NCI-H524 (cell line): ENCODE measurements around the gene ASF1B.

ENCODE experiments used
- DNase-seq, 2 experiments: peaks; one replicate each; lab custom pipeline; 2025; lab: John Stamatoyannopoulos, UW

The ASF1B gene

DNA sequence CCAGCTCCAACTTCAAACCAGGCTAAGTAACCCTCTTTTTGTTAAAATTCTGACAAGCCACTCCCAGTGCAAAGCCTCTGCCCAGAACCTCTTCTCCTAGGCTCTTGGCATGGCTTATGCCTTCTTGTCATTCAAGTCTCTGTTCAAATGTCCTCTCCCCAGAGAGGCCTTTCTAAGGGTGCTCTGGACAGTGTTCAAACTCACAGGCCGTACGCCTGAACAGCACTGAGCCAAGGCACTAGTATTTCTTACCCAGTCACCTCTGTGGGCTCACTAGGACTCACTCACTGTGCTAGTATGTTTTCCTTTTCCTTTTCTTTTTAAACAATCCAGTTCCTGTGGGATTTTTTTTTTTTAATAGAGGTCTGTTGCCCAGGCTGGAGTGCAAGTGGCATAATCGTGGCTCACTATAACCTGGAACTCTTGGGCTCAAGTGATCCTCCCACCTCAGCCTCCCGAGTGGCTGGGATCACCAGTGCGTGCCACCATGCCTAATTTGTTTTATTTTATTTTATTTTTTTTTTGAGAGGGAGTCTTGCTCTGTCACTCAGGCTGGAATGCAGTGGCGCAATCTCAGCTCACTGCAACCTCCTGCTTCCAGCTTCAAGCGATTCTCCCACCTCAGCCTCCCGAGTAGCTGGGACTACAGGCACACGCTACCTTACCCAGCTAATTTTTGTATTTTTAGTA, 2.3 kb upstream of the ASF1B start:
- DNase-seq, result no peak

DNA sequence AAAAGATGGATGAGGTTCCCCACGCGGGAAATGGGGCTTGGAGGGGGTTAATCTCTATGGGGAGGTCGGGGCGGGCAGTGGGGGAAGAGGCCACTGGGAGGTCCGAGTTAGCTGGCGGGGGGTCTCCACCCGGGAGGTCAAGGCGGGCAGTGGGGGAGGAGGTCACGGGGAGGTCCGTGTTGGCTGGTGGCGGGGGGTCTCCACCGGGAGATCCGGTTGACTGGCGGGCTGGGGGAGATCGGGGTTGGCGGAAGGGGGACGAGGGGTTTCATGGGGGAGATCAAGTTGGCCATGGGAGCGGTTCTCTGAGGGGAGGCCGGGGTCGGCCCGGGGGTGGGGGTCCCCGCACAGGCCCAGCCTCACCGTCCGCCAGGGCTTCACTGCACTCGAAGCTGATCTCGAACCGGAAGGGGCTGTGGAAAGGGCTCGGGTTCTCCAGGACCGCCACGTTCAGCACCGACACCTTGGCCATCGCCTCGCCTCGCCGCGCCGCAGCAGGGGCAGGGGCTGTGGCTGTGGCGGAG, 342 bp downstream of the ASF1B start:
- no peak for DNase-seq

DNA sequence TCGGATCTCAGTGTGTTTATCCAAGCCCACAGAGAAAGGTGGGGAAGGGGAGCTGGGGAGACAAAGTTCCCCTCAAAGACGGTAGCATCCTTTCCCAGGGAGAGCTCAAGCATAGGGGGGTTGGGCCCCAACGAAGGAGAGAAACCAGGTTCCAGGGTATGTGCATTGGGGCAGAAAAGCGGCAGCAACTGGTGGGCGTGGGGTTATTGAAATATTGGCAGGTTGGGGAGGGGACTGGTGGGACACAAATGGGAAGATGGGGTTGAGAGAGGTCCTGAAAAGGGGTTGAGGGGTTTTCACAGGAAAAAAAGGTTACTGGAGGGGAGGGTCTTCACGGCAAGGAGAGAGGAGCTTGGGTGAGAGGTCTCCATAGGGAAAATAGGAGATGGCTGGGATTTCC, 1.0 kb downstream of the ASF1B start:
- no peak for DNase-seq

DNA sequence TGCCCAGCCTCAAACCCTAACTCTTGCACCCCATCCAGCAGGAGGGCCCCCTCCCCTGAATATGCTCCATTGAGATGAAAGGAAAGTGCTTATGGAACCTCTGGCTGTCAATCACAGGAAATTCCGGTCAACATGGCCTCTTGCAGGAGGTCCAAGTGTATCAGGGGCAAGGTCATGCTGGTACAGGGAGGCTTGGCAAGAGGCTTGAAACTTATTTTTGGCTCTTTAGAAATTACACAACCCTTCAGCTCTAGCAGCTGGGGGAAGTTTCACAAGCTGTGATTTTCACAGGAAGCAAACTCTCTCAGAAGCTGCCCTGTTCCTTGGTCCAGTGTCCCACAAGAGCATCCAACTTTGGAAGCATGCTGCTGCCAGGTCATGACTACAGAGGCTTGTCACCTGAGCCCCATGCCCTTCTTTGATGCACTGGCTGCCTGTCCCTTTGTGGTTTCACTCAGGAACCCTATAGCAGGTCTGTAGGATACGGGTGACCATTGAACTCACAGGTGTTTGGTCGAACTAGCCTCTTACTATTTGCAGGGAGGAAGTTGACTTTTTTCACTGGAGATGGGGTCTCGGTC, 8.4 kb downstream of the ASF1B start:
- no peak for DNase-seq

DNA sequence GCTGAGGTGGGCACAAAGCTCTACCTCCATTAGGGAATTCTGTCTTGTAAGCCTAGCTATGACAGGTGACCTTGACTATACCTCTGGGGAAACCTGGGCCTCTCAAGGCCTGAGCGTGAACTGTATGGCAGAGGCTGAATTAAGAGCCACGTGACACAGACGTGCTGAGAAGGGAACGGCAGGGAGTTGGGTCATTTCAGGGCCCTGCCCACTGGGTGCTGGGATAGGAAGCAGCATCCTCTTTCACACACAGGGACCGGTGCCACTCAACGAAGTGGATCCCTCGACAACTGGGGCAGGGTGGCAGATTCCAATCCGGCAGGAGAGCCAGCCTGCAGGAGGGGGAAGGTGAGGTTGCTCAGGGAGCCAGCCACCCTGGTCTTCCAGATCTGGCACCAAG, 9.2 kb downstream of the ASF1B start:
- no peak for DNase-seq

DNA sequence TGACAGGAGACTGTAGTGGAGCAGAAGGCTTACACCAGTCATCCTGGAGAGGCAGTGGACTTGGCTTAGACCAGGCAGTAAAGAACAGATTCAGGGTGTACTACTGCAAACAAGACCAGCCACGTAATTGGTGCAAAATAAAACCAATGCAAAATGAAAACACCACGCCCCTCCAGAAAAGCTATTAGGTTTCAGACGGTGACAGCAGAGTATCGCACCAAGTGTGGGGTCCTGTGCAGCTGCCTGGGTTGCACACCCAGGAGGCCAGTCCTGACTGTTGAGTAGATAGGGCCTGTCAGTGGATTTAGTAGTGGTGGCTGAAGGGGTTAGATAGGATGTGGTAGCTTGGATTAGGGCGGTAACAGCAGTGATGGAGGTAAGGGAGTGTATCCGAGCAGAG, 13.5 kb downstream of the ASF1B start:
- no peak for DNase-seq

DNA sequence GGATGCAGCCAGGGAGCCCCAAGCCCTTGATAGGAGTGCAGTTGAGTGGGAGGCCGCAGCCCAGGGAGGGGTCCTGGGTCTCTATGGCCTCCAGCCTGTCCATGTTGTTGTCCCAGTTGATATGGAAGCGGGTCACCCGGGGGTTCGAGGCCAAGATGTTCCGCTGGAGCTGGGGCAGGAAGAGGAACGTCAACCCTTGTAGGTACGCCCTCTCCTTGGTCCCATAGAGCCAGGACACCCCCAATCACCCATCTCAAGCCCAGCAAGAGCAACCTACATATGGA, 15.9 kb downstream of the ASF1B start:
- DNase-seq, result no peak

DNA sequence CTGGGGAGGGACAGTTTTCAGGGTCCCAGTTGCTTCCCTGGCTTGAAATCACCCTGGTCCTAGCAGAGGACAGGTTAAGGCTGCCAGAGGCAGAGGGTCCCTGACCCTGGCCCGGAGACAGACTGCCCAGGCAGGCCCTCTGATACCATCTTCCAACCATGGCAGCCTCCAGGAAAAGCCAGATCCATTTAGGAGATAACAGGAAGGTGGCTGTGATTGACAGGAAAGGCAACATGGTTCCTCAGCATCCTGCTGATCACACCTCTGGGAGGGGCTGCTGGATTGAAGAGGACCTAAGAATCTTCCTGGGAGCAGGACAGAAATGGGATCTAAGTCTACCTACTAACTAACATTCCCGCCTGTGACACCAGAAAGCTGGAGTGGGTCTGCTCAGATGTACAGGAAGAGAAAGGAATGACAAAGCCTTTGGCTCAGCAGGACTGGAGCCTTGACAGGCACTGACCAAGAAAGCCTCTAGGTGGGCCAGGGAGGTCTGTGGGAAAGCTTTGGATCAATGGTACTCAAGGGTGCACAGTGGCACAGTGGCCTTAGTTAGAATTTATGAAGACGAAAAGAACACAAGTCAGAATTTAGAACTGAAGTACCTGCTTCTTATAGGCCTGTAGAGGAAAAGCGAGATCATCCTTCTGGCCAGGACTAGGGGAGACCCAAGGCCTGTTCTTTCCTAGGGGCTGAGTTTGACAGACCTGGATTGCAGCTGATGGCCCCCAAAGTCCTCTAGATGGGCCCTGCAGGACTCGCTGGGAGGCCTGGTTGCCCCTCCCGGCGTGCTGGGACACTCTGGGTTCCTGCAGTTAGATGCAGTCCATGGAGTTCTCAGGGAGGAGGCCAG, 16.5 kb downstream of the ASF1B start:
- DNase-seq, result no peak

DNA sequence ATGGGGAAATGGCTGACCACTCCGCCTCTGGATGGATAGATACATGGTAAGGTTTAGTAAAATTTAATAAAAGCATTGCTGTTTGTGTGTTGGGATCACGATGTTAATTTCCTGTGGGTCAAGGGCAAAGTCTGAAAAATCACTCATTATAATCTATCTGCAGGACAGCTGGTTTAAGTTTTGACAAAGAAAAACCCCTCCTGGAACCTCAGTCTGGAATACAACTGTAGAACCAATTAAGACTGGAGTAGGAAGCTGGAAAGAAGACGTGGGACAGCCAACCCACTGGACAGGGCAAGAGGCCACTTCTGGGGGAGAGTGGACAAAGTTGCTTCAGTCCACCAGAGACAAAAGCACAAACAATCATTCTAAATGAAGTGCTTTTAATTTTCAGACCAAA, 17.2 kb downstream of the ASF1B start:
- no peak for DNase-seq

DNA sequence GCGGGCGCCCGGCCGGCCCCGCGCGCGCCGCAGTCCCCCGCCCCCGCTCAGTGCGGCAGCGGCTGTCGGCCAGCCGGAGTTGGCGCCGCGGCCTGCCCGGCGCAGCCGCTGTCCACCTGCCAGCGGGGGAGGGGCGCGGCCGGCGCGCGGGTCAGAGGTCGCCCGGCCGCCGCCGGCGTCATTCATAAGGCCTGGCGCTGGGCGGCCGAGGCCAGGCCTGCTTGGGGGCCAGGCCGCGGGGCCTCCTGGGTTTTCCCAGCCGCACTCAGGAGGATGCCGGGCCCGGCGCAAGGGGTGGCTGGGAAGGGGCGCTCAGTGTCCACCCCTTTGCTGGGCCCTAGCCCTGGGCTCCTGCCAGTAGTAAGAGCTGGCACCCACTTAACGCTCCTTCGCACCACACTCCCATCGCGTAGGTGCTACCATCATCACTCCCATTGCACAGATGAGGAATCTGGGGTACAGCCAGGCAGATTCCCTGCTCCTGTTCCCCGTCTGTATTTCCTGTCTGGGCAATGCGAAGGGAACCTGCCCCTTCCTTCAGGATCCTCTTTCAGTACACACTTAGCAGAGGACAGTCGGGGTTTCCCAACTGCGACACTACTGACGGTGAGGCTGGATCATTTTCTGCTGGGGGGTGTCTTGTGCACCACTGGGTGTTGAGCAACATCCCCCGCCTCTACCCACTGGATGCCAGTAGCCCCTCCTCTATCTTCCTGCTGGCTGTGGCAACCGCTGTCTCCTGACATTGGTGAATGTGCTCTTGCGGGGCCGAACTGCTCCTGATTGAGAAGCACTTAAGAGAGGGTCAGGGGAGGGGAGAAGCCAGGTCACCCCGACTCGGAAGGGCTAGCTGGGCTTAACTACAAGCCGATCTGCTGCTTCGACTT, 18.0 kb downstream of the ASF1B start:
- peak in 1 of 2 experiments; percentile 25 for DNase-seq

DNA sequence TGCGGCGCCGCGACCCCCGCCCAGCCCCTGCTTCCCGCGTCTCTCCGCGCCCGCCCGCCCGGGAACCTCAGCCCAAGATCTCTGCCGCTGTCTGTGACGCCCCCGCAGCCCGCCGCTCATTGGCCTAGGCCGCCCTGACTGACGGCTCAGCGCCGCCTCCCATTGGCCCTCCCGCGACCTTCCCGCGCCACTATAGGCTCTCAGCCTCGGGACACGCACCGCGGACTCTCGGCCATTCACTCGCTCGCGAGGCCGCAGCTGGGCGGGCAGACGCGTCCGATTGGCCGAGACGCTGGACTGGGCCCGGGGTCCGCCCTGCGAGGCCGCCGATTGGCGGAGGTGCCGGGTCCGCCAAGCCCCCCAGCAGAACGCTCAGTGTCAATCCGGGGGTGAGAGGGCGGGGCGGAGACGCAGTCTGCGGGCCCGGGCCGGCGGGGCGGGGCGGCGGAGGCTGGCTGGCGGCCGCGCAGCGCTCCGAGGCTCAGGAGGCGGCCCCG, 18.7 kb downstream of the ASF1B start, which contains the start of gene PRKACA:
TSS of gene PRKACA (minus strand) at position 95 of the 497 bp plus-strand sequence. CDS start 215 bp downstream, outside the sequence.
- DNase-seq, result peak; percentile 97 to 99

DNA sequence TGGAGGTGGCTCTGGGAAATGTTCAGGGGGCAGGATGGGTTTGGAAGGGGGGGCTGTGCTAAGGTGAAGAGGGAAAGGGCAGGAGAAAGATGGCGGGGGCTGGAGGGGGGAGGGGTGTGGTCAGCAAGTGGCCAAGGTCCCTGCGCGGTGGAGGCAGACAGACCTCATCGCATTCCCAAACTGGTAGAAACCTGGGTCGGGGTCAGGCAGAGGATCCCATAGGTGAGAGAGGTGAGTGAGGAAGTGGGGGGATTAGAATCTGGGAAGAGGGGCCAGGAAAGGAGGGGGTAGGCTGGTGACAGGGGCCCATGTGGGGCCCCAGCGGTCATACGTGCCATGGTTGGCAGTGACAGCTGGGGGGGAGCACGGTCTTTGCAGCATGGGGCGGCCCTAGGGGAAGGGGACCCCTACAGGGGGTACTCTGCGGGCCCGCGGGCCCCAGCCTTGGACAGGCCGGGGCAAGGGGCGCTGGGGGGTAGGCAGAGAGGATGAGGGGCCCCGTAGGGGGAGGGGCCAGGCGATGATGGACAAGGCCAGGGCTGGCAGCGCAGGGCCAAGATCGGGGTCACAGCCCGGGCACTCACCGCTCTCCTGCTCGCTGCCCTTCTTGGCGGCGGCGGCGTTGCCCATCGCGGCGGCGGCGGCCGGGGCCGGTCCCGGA, 19.3 kb downstream of the ASF1B start:
- DNase-seq, result peak in 1 of 2 experiments; percentile 31

DNA sequence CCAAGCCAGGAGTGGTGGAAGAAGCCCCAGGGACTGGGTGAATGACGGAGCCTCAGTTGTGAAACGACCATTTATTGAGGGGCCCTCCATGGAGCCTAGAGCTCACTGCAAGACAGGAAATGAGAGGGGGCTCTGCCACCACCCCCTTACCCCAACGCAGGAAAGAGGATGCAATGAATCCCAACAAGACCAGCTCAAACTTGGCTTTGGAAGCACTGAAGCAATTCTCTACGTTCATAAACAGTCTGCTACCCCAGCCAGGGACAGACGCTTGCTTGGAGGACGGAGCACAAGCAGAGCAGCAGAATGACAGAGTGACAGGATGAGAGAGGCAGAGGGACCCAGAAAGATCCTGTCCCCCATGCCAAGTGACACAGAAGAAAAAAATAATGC, 19.9 kb downstream of the ASF1B start:
- DNase-seq, result no peak

DNA sequence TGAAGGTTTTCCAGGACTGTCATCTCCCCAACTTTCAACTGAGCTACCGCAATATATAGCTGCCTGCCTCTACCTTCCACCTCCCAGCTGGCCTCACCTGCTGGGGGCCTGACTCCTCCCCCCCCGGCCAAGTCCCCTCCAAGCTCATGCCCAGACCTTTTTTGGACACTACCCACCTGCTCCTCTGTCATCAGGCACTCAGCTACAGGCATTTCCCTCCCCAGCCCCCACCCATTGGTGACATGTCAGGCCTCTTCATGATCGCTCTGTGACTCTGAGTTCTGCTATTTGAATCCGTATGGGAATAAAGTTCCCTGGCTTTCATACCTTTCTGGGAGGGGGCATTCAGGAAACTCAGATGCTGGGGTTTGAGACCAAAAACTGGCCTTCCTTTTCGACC, 20.6 kb downstream of the ASF1B start:
- DNase-seq, result no peak

DNA sequence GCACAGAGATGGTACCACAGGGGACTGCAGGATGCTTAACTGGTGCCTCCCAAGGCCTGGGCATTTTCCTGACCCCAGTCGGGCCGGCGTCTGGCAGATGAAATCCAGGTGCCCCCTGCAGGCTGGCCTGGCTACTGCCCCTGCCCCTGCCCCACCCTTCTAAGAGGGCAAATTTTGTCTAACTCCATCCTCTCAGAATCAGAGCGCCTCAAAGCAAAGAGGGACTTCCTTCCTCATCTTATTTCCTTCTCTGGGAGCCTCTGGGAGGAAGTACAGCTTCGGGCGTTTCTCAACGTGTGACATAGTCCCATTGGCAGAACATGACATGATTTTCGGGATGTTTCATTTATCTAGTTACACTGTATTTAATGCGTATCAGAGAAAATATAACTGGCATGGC, 21.5 kb downstream of the ASF1B start:
- DNase-seq, result no peak

DNA sequence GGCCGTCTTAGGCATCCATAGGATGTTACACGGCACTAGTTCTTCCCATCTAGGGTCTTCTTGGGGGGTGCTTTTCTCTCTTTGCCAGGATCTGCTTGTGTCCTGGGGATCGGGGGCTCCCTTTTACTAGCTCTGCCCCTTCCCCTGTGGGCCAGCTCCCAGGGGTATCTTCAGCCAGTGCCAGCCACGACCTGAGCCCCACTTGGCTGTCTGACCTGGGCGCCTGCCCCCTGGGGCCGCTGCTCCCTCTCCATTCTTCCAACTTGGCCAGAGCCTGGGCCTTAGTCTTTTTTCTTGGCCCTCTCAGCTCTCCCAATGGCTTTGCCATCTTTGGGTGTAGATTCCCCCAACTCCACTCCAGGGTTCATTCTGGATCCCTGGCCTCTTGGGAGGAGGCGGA, 21.9 kb downstream of the ASF1B start:
- no peak for DNase-seq

DNA sequence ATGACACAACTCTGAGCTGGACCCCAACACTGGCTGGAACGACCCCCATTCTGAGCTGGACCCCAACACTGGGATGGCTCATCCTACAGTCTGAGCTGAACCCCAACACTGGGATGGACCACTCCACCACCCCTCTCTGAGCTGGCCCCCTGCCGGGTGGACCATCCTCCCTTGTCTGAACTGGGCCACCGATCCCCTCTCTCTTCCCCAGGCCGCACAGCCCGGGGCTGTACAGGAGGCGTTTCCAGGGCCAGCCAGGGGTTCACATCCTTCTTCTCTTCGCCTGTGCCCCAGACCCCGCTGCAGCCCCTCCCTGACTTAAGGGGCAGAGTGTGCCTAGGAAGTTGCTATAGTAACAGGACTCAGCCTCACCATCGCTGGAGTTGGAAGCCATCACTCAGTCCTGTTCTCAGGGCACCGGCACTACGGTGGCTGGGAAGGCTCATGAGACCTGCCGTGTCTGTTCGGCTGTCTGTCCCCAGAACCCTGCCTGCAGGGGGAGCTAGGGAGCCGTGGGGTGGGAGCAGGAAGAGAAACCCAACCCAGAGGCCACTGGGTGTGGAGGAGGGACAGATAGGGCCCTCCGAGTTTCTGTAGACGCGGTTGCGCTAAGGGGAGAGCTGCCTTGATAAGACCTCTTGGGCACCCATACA, 22.5 kb downstream of the ASF1B start:
- DNase-seq, result no peak

DNA sequence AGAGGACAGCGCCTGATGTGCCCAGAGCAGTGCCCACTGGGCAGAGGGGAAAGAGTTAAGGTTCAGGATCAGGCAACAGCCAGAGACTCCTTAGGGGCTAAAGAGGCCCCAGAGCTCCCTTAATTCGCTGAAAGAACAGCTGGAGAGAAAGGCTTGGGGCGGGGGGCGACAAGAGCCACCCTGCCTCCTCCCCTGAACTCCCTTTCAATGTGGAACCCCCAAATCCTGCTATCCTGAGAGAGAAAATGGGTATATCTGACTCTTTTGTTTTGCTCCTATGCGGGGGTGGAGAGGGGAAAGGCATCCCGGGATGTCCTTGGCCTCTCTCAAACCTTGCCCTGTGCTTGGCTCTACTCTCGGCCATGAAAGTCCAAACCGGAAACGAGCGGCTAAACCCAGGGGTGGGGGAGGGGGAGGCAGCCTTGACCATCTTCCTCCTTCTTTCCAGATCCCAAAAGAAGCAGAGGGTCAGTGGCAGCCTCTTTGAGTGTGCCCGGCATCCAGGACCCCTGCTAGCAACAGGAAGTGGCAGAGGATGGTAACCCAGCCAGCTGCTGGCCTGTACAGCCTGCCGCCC, 23.5 kb downstream of the ASF1B start:
- DNase-seq, result no peak

DNA sequence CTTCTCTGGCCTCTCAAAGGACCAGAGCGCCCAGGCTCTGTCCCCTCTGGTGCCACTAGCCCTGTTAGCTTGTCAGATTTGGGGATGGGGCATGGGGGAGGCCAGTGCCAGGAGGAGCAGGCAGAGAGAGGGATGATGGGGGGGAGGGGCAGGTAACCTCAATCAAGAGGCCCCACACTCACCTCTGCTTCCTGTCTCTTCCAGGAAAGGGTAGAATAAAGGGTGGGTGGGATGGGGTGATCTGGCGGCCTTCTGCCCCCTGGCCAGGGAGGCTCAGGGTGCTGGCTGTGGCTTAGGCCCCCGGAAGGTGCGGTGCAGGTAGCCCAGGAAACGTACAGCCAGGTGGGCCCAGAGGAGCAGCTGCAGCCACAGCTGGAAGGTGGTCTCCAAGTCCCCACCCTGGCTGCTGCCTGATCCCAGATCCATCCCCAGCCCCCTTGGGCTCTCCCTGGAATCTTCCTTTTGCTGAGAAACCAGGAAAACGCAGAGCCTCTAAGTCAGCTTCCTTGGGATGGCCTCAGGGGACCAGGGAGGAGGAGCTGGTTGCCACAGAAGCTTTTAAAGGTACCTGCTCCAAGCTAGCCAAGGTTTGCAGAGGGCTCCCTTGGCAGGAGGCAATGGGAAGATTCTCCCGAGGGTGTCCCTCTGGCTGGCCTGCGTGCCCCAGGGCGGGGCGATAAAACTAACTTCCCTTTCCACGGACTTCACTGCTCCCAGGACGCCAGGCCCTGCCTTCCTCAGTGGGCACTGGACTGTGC, 24.2 kb downstream of the ASF1B start:
- no peak for DNase-seq

DNA sequence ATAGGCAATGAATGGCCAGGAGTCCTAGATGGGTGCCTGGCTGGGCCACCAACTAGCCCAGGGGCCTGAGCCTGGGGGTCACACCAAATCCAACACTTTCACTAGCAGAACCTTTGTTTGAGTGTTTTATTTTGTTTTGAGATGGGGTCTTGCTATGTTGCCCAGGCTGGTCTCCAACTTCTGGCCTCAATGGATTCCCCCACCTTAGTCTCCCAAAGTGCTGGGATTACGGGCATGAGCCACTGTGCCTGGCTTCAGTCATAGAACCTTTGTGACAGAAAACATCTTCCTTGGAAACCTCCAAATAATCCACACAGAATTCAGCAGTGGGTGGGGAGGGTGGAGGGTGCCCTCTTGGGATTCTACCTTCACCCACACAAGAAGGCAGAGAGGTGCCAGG, 24.9 kb downstream of the ASF1B start:
- DNase-seq, result no peak
